Astrocyte (in vitro differentiated cells and primary cell): ENCODE measurements around the gene SEMA4G. TPM values are rescaled to one million over a fixed set of nuclear protein-coding genes. Genes with fewer than 3 reads are reported as not detected.

Experiments
- DNase-seq: peaks from one replicate; pipeline ENCODE4 v3.0.0-alpha.2; 2010; ENCODE audit warnings: low read depth
- FAIRE-seq: peaks from 2 replicates; lab custom pipeline; 2011; peaks lifted over from hg19 to GRCh38; lab: Jason Lieb, UNC
- H2AFZ ChIP-seq: 2 replicates; pipeline ENCODE4 v1.6.0; 2012; ENCODE audit warnings: low read depth, low read length, inconsistent platforms
- H3K27ac ChIP-seq: 2 replicates; pipeline ENCODE4 v1.5.1; 2011; ENCODE audit warnings: low read depth, low read length, inconsistent platforms
- H3K27me3 ChIP-seq: 2 replicates; pipeline ENCODE4 v1.6.0; 2011; ENCODE audit warnings: low read length, inconsistent platforms; ENCODE audit not compliant: insufficient read depth
- H3K36me3 ChIP-seq: 2 replicates; pipeline ENCODE4 v1.5.1; 2011; ENCODE audit warnings: low read length, inconsistent platforms; ENCODE audit not compliant: insufficient read depth
- H3K4me1 ChIP-seq: 2 replicates; pipeline ENCODE4 v1.5.1; 2011; ENCODE audit warnings: low read length, inconsistent platforms; ENCODE audit not compliant: insufficient read depth
- H3K4me2 ChIP-seq: 2 replicates; pipeline ENCODE4 v1.6.0; 2012; ENCODE audit warnings: low read length, inconsistent platforms
- H3K4me3 ChIP-seq: 2 replicates; pipeline ENCODE4 v1.5.1; 2011; ENCODE audit warnings: low read depth, mild to moderate bottlenecking, low read length, inconsistent platforms; ENCODE audit not compliant: insufficient read depth
- H3K79me2 ChIP-seq: 2 replicates; pipeline ENCODE4 v1.6.0; 2012; ENCODE audit warnings: mild to moderate bottlenecking, low read length, inconsistent platforms; ENCODE audit not compliant: insufficient read depth
- H3K9ac ChIP-seq: 2 replicates; pipeline ENCODE4 v1.6.0; 2012; ENCODE audit warnings: mild to moderate bottlenecking, low read length, inconsistent platforms
- H3K9me3 ChIP-seq: 2 replicates; pipeline ENCODE4 v1.5.1; 2012; ENCODE audit warnings: low read depth, mild to moderate bottlenecking, low read length, inconsistent platforms; ENCODE audit not compliant: insufficient read depth
- H4K20me1 ChIP-seq: 2 replicates; pipeline ENCODE4 v1.6.0; 2012; ENCODE audit warnings: low read length, inconsistent platforms; ENCODE audit not compliant: insufficient read depth
- H3K27ac Mint-ChIP-seq: one replicate; pipeline ENCODE4 v1.8.0; 2021; ENCODE audit warnings: mild to moderate bottlenecking, mixed read lengths; ENCODE audit not compliant: unreplicated experiment
- H3K27me3 Mint-ChIP-seq: one replicate; pipeline ENCODE4 v1.8.0; 2021; ENCODE audit warnings: low read depth, mixed read lengths; ENCODE audit not compliant: unreplicated experiment
- H3K36me3 Mint-ChIP-seq: one replicate; pipeline ENCODE4 v1.8.0; 2021; ENCODE audit warnings: low read depth, mixed read lengths; ENCODE audit not compliant: unreplicated experiment
- H3K4me1 Mint-ChIP-seq: one replicate; pipeline ENCODE4 v1.8.0; 2021; ENCODE audit warnings: low read depth, mixed read lengths; ENCODE audit not compliant: unreplicated experiment
- H3K4me3 Mint-ChIP-seq: one replicate; pipeline ENCODE4 v1.8.0; 2021; ENCODE audit warnings: mild to moderate bottlenecking, moderate library complexity, mixed read lengths; ENCODE audit not compliant: unreplicated experiment
- H3K9me3 Mint-ChIP-seq: one replicate; pipeline ENCODE4 v1.8.0; 2021; ENCODE audit warnings: mild to moderate bottlenecking, mixed read lengths; ENCODE audit not compliant: unreplicated experiment
- CTCF ChIP-seq: IDR thresholded peaks from 2 replicates; pipeline ENCODE4 v1.5.1; 2011; ENCODE audit warnings: low read depth, mild to moderate bottlenecking, inconsistent platforms, low read length, moderate library complexity; ENCODE audit not compliant: insufficient read depth
- EZH2 ChIP-seq: IDR thresholded peaks from 2 replicates; pipeline ENCODE4 v1.6.1; 2012; ENCODE audit warnings: mild to moderate bottlenecking, low read length, inconsistent platforms; ENCODE audit not compliant: insufficient read depth
- total RNA-seq: library from RNA; stranded (reverse); gene quantifications from 2 replicates; pipeline ENCODE4 v1.2.1, GENCODE V29; 2021

Gene SEMA4G
- total RNA-seq, 1 donor from 2014 or later = 5.9 TPM

DNA sequence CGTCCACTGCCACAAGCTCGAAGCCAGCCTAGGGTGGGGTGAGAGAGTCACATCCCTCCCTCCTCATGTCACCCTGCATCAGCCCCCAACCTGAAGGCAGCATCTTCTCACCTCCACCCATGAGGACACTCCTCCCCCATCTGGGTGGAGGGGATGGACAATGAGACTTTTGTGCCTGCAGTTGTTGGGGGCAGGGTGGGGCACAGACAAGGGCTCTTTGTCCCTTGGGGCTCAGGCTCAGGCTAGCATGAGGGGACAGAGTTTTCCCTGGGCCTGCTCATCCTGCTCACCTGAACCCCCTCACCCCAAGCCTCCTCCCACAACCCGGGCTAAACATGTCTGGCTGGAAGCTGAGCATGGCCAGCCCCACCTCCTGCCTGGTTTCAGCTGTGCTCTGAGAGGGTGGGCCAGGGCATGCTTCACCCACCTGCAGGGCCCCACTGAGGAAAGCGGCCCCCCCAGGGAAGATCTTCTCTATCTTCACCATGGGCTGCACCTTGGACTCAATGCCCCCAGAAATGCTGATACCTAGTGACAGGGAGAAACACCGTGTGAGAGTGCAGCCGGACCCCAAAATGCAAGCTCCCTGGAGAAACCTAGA lies 39.6 kb downstream of the SEMA4G start:
- Histone ChIP-seq H3K4me2 (no peak overlapping the region), H4K20me1 (peaks cover 39% of the 10 kb centered on the region), H3K4me1 (peaks cover 24% of the 10 kb centered on the region), H3K36me3 (peaks cover 7% of the 10 kb centered on the region), H3K4me3 (no peak overlapping the region), H3K27me3 (no peaks in the 10 kb centered on the region), H3K27ac (no peak overlapping the region), H3K79me2 (peaks cover 7% of the 10 kb centered on the region), H2AFZ (no peak overlapping the region), H3K9ac (no peak overlapping the region), H3K9me3 (no peaks in the 10 kb centered on the region)
- FAIRE-seq (no peak), DNase-seq (no peak)
- TF ChIP-seq CTCF = no peak
- TF ChIP-seq EZH2 = no peak
- H3K27ac Mint-ChIP-seq = no peak overlapping the region
- H3K4me1 Mint-ChIP-seq = peaks cover 12% of the 10 kb centered on the region
- no peak overlapping the region for H3K4me3 Mint-ChIP-seq
- H3K9me3 Mint-ChIP-seq = no peaks in the 10 kb centered on the region
- no peaks in the 10 kb centered on the region for H3K27me3 Mint-ChIP-seq
- H3K36me3 Mint-ChIP-seq = peaks cover 3% of the 10 kb centered on the region

DNA sequence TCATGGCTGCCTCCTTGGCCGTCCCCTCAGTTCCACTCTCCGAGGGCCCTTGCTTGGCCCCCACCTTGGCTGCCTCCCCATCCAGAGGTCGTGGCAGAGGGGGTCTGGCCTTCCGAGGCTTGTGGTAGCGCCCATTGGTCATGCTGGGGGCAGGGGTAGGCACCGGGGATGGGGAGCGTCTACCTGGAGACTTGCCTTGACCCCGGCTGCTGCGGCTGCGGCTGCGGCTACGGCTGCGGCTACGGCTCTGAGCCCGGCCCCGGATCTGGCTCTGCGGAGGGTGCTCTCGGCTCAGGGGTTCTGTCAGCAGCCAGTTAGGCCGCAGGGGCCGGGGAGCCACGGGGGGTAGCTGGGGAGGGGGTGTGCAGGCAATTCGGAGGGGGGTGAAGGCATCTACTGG lies 41.0 kb downstream of the SEMA4G start:
- peaks cover 5% of the 10 kb centered on the region for H3K36me3 ChIP-seq
- Mint-ChIP-seq H3K9me3 (no peaks in the 10 kb centered on the region), H3K4me1 (peaks cover 23% of the 10 kb centered on the region), H3K27me3 (no peaks in the 10 kb centered on the region), H3K4me3 (no peak overlapping the region), H3K27ac (no peak overlapping the region), H3K36me3 (peaks cover 3% of the 10 kb centered on the region)
- DNase-seq = no peak
- H3K27ac ChIP-seq = no peak overlapping the region
- no peaks in the 10 kb centered on the region for H3K79me2 ChIP-seq
- no peaks in the 10 kb centered on the region for H3K27me3 ChIP-seq
- H2AFZ ChIP-seq = no peak overlapping the region
- H3K4me2 ChIP-seq = no peak overlapping the region
- peaks cover 27% of the 10 kb centered on the region for H4K20me1 ChIP-seq
- no peak overlapping the region for H3K9ac ChIP-seq
- no peak for FAIRE-seq
- no peak overlapping the region for H3K4me3 ChIP-seq
- no peak for TF ChIP-seq CTCF
- TF ChIP-seq EZH2 = no peak
- no peaks in the 10 kb centered on the region for H3K9me3 ChIP-seq
- H3K4me1 ChIP-seq = peaks cover 35% of the 10 kb centered on the region
